PFSK-1 (cell line): Measurements from ENCODE around the gene AOAH.

Experiments
- FOXP2 ChIP-seq: optimal IDR thresholded peaks from 2 replicates; pipeline ENCODE3; 2011; ENCODE audit warnings: borderline replicate concordance, control low read depth, inconsistent platforms; ENCODE audit not compliant: insufficient read depth; ENCODE audit errors: extremely low read length, extremely low read depth
- POLR2AphosphoS5 ChIP-seq: IDR thresholded peaks from 2 replicates; pipeline ENCODE4 v1.6.1; 2012; ENCODE audit warnings: low read depth, mild to moderate bottlenecking, control low read depth, low read length, moderate library complexity
- REST ChIP-seq, 2 experiments: IDR thresholded peaks; 2 replicates each; pipeline versions ENCODE4 v1.6.1 to v1.8.0; 2011 to 2012; ENCODE audit warnings: low read depth in 2 of 2, low read length in 2 of 2, control low read depth in 1 of 2, inconsistent platforms in 1 of 2, mild to moderate bottlenecking in 1 of 2, moderate library complexity in 1 of 2; ENCODE audit not compliant: insufficient read depth in 1 of 2
- SIN3A ChIP-seq: IDR thresholded peaks from 2 replicates; pipeline ENCODE4 v1.6.1; 2012; ENCODE audit warnings: mild to moderate bottlenecking, low read length, moderate library complexity, borderline replicate concordance; ENCODE audit not compliant: insufficient read depth
- TAF1 ChIP-seq: IDR thresholded peaks from 2 replicates; pipeline ENCODE4 v1.6.1; 2012; ENCODE audit warnings: low read length, control low read depth, borderline replicate concordance; ENCODE audit not compliant: insufficient read depth

- no peak for TF ChIP-seq SIN3A
- no peak for TF ChIP-seq POLR2AphosphoS5
- no peak for TF ChIP-seq REST (IDR thresholded peaks at IDR 0.05; ENCODE audit: insufficient read depth in 1 of 2, low read depth in 2 of 2, low read length in 2 of 2)
- no peak for TF ChIP-seq TAF1
- TF ChIP-seq FOXP2, result no peak
These were observed 249.8 kb downstream of the AOAH start for GRCh38 chr7:36474283-36475010.
